Astrocyte of the spinal cord (primary cell): ENCODE measurements around the gene FAM83E.
A peak's percentile ranks its signal among the peaks of the same experiment; 100 is the strongest.

ENCODE experiments used
- DNase-seq: peaks from one replicate; pipeline ENCODE4 v3.0.0; 2011; ENCODE audit warnings: low read depth, low spot score
- H3K4me3 ChIP-seq: 2 replicates; pipeline ENCODE4 v1.5.1; 2011; ENCODE audit warnings: low read depth, mild to moderate bottlenecking, low read length, moderate library complexity
- CTCF ChIP-seq: IDR thresholded peaks from 2 replicates; pipeline ENCODE4 v1.5.1; 2012; ENCODE audit warnings: low read depth, mild to moderate bottlenecking, low read length, inconsistent platforms
- in situ Hi-C: cut with HindIII; loops from 2 replicates; pipeline ENCODE4 v1.10.0; 2017; ENCODE audit warnings: low sequenced_read_pairs

The FAM83E gene

GRCh38 chr19:48619692-48620585 is 5.1 kb upstream of the FAM83E start:
- in situ Hi-C loops: no loop called here
- peak overlapping the region; percentile 95 for H3K4me3 ChIP-seq
- TF ChIP-seq CTCF: no peak
- no peak for DNase-seq

DNA sequence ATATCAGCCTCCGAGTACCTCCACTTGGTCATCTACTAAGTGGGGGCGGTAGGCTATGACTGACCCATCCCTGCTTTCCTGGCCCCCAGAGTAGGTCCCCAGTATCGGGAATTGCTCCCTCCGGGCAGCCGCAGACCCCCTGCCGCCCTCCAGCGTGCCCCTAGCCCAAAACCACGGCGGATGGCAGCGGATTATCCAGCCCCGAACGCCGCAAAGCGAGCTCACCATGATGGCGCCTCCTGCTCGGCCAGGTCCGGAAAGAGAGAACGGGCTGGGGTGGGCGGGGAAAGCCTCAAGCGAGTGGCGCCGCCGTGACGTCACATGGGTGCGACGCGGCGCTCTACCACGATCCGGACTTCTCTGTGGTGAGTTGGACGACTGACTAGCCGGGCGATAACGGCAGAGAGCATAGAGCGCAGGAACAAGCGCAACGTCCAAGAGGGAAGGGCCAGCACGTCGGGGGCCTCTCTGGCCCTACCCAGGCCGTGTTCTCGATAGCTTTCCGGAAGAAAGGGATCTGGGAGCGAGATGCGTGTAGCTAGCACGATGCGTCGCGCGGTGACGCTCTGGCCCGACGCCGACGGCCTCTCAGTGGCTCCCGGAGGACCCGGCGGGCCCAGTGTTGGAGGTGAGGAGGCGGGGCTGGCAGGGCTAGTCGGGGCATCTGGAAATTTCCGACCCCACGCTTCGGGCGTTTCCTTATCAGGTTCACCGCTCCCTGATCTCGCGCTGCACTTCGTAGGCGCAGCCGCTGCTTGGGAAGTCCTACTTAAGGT is 4.2 kb upstream of the FAM83E start, which contains the start of the genes RPL18 and SPHK2:
Gene RPL18 (minus strand): TSS at position 263 of the 776 bp plus-strand sequence. CDS start 35 bp downstream, at position 228.
Gene SPHK2 (plus strand): TSS at position 591 of the 776 bp plus-strand sequence. CDS start 1,009 bp downstream, outside the sequence.
- no peak for TF ChIP-seq CTCF
- in situ Hi-C loops: no loop called here
- DNase-seq: peak; percentile 100
- H3K4me3 ChIP-seq: peak within 1 kb of the TSS; percentile 95

GRCh38 chr19:48618278-48618915 is 3.5 kb upstream of the FAM83E start:
- no peak for DNase-seq
- TF ChIP-seq CTCF: no peak
- H3K4me3 ChIP-seq: peak overlapping the region; percentile 95
- in situ Hi-C loops: no loop called here

- DNase-seq: peak; percentile 30
- in situ Hi-C loops: no loop called here
- TF ChIP-seq CTCF: no peak
- peak overlapping the region; percentile 95 for H3K4me3 ChIP-seq
Measured at GRCh38 chr19:48617146-48617937, 2.5 kb upstream of the FAM83E start.

DNA sequence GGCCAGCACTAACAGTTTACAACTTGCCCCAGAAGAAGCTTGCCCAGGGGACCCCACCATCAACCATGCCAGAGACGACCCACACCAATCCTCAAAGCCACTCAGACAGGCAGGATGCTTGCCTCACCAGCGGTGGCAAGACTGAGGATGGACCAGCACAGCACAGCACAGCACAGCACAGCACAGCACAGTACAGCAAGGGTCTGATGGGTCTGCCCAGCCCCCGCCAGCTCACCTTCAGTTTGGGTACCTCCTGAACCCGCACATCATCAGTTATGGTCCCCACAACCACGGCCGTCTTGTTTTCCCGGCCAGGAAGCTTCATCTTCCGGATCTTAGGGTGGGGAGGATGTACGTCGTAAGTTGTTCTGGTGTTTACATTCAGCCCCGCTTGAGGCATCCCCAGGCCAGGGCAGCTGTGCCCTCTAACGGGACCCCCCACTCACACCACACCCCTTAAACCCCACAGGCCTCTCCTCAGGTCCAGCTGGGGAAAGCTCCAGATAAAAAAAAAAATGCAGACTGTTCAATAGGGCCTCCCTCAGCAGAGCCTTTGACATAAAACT is 1.7 kb upstream of the FAM83E start:
- in situ Hi-C loops: no loop called here
- no peak for TF ChIP-seq CTCF
- peak overlapping the region; percentile 95 for H3K4me3 ChIP-seq
- no peak for DNase-seq
